ENCODE measurements around the gene EHBP1L1. TPM values are rescaled to one million over a fixed set of nuclear protein-coding genes. Genes with fewer than 3 reads are reported as not detected.
"Not testable (repeated sequence)": the region's sequence is repeated elsewhere in the genome, so short reads cannot be mapped to it uniquely, and the experiment has no call there.

EHBP1L1 gene
- total RNA-seq, 1 donor from 2014 or later, result 4.7 TPM

DNA sequence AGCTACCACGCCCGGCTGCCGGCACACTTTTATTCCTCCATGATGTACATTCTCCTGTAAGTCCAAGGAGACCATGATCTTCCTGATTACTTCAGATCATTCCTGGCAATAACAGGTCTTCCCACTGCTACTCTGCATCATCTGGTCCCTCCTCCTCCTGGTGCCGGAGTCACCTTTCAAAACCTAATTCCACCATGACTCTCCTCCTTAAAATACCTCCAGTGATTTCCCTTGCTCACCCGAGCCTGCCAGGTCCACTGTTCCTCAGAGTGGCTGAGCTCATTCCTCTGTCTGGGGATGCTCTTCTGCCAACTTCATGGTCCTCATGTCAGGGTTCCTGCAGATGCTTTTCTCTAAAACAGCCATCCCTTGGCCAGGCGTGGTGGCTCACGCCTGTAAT is 13.8 kb upstream of the EHBP1L1 start:
- no peak for TF ChIP-seq EZH2phosphoT487 (IDR thresholded peaks at IDR 0.05)
- TF ChIP-seq, protein P1, sequence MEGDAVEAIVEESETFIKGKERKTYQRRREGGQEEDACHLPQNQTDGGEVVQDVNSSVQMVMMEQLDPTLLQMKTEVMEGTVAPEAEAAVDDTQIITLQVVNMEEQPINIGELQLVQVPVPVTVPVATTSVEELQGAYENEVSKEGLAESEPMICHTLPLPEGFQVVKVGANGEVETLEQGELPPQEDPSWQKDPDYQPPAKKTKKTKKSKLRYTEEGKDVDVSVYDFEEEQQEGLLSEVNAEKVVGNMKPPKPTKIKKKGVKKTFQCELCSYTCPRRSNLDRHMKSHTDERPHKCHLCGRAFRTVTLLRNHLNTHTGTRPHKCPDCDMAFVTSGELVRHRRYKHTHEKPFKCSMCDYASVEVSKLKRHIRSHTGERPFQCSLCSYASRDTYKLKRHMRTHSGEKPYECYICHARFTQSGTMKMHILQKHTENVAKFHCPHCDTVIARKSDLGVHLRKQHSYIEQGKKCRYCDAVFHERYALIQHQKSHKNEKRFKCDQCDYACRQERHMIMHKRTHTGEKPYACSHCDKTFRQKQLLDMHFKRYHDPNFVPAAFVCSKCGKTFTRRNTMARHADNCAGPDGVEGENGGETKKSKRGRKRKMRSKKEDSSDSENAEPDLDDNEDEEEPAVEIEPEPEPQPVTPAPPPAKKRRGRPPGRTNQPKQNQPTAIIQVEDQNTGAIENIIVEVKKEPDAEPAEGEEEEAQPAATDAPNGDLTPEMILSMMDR (IDR thresholded peaks at IDR 0.05), result no peak
- TF ChIP-seq EZH2 (IDR thresholded peaks at IDR 0.05), result no peak
- Histone ChIP-seq H3K4me2 (no peak overlapping the region), H4K20me1 (ENCODE audit: low read depth) (no peaks in the 10 kb centered on the region), H3K4me3 (no peak overlapping the region), H3K4me1 (peaks cover 27% of the 10 kb centered on the region), H3K9me3 (ENCODE audit: low read depth) (no peaks in the 10 kb centered on the region), H3K36me3 (no peaks in the 10 kb centered on the region), H3F3A (ENCODE audit: low read depth) (peaks cover 39% of the 10 kb centered on the region), H3K79me2 (ENCODE audit: low read depth) (no peaks in the 10 kb centered on the region), H3K27ac (no peak overlapping the region), H2AFZ (replicated peaks) (no peak overlapping the region), H3K9ac (no peak overlapping the region), H3K27me3 (peaks cover 29% of the 10 kb centered on the region)
- peaks cover 10% of the 10 kb centered on the region for H3K27me3 Mint-ChIP-seq (ENCODE audit: insufficient read depth, low read depth)
- peaks cover 41% of the 10 kb centered on the region for H3K4me1 Mint-ChIP-seq
- peak overlapping the region; percentile 46 for H3K4me3 Mint-ChIP-seq
- H3K27ac Mint-ChIP-seq, result no peak overlapping the region
- no peaks in the 10 kb centered on the region for H3K36me3 Mint-ChIP-seq
- H3K9me3 Mint-ChIP-seq, result no peaks in the 10 kb centered on the region
- DNase-seq (ENCODE audit: low spot score), result no peak

DNA sequence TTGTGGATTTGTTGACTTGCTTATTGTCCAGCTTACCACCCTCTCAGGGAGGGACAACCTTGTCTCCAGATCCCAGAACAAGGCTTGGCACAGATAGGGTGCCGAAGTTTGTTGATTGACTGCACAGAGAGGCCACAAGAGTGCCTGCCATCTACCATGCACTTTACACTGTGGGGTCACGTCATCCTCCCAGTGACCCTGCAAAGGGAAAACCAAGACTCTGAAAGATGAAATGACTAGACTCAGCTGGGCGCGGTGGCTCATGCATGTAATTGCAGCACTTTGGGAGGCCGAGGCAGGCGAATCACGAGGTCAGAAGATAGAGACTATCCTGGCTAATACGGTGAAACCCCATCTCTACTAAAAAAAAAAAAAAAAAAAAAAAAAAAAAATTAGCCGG is 13.1 kb upstream of the EHBP1L1 start:
- Histone ChIP-seq H3K9ac (no peak overlapping the region), H3F3A (ENCODE audit: low read depth) (peaks cover 34% of the 10 kb centered on the region), H3K4me1 (peaks cover 22% of the 10 kb centered on the region), H3K27ac (no peak overlapping the region), H3K27me3 (peaks cover 21% of the 10 kb centered on the region), H3K9me3 (ENCODE audit: low read depth) (no peaks in the 10 kb centered on the region), H3K4me3 (no peak overlapping the region), H2AFZ (replicated peaks) (no peak overlapping the region), H3K4me2 (no peak overlapping the region), H3K79me2 (ENCODE audit: low read depth) (peaks cover 1% of the 10 kb centered on the region), H4K20me1 (ENCODE audit: low read depth) (no peaks in the 10 kb centered on the region), H3K36me3 (no peaks in the 10 kb centered on the region)
- Mint-ChIP-seq H3K4me1 (peaks cover 36% of the 10 kb centered on the region), H3K27me3 (ENCODE audit: insufficient read depth, low read depth) (peaks cover 7% of the 10 kb centered on the region), H3K4me3 (peak overlapping the region; percentile 46), H3K27ac (no peak overlapping the region), H3K36me3 (no peaks in the 10 kb centered on the region), H3K9me3 (no peaks in the 10 kb centered on the region)
- TF ChIP-seq EZH2phosphoT487 (IDR thresholded peaks at IDR 0.05) (no peak), EZH2 (IDR thresholded peaks at IDR 0.05) (no peak)
- TF ChIP-seq, protein P1 (IDR thresholded peaks at IDR 0.05), result no peak
- DNase-seq (ENCODE audit: low spot score), result no peak

DNA sequence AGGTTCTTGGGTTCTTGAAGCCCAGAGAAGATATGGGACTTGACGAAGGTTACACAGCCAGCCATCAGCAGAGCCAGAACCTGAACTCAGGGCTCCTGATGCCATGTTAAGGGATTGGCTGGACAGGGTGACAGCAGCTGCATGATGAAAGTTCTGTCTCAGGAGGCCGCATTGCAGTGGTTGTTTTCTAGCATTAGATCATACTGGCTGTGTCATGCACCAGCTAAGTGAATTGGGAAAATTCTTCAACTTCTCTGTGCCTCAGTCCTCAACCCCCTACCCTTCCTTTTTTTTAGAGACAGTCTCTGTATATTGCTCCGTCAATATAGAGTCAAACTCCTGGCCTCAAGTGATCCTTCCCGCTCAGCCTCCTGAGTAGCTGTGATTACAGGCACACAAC is 12.3 kb upstream of the EHBP1L1 start:
- Mint-ChIP-seq H3K27ac (no peak overlapping the region), H3K4me1 (peaks cover 41% of the 10 kb centered on the region), H3K9me3 (no peaks in the 10 kb centered on the region), H3K36me3 (peaks cover 3% of the 10 kb centered on the region), H3K27me3 (ENCODE audit: insufficient read depth, low read depth) (peaks cover 9% of the 10 kb centered on the region), H3K4me3 (no peak overlapping the region)
- no peak overlapping the region for H3K4me3 ChIP-seq
- no peaks in the 10 kb centered on the region for H3K9me3 ChIP-seq (ENCODE audit: low read depth)
- no peak overlapping the region for H2AFZ ChIP-seq (replicated peaks)
- TF ChIP-seq EZH2phosphoT487 (IDR thresholded peaks at IDR 0.05) (no peak), EZH2 (IDR thresholded peaks at IDR 0.05) (no peak)
- TF ChIP-seq, protein P1 (IDR thresholded peaks at IDR 0.05), result no peak
- H4K20me1 ChIP-seq (ENCODE audit: low read depth), result no peaks in the 10 kb centered on the region
- peaks cover 15% of the 10 kb centered on the region for H3K27me3 ChIP-seq
- no peak overlapping the region for H3K4me2 ChIP-seq
- no peaks in the 10 kb centered on the region for H3K36me3 ChIP-seq
- peaks cover 21% of the 10 kb centered on the region for H3K4me1 ChIP-seq
- H3K79me2 ChIP-seq (ENCODE audit: low read depth), result peaks cover 10% of the 10 kb centered on the region
- DNase-seq (ENCODE audit: low spot score), result no peak
- H3F3A ChIP-seq (ENCODE audit: low read depth), result peaks cover 36% of the 10 kb centered on the region
- H3K27ac ChIP-seq, result no peak overlapping the region
- H3K9ac ChIP-seq, result no peak overlapping the region

DNA sequence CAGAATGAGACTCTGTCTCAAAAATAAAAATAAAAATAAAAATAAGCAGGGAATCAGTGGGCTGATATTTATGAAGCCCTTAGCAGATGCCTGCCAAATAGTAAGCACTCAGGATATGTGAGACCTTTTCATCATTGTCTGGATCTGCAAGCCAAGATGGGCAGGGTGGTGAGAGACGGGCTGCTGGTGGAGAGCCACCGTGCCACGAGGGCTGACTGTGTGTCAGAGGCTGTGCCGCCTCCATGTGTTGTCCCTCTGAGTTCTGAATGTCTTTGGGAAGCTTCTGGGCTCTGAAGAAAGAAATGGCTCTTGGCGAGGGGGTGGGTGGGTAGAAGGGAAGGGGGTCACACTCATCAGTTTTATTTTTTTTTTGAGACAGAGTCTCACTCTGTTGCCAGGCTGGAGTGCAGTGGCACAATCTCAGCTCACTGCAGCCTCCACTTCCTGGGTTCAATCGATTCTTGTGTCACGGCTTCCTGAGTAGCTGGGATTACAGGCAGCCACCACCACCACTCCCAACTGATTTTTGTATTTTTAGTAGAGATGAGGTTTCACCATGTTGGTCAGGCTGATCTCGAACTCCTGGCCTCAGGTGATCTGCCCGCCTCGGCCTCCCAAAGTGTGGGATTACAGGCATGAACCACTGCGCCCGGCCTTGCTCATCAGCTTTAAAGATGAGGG is 10.8 kb upstream of the EHBP1L1 start:
- H4K20me1 ChIP-seq (ENCODE audit: low read depth); H3K27me3 ChIP-seq; H3K9ac ChIP-seq; H3K27me3 Mint-ChIP-seq (ENCODE audit: insufficient read depth, low read depth); H3K4me3 ChIP-seq; H3K27ac ChIP-seq; H3K9me3 Mint-ChIP-seq; H3K4me3 Mint-ChIP-seq; H3K36me3 ChIP-seq; H3K4me2 ChIP-seq; H3K9me3 ChIP-seq (ENCODE audit: low read depth); H3K36me3 Mint-ChIP-seq; DNase-seq (ENCODE audit: low spot score); H2AFZ ChIP-seq (replicated peaks): not testable (repeated sequence)
- H3F3A ChIP-seq (ENCODE audit: low read depth), result peaks cover 40% of the 10 kb centered on the region
- H3K4me1 ChIP-seq, result peaks cover 22% of the 10 kb centered on the region
- peaks cover 40% of the 10 kb centered on the region for H3K4me1 Mint-ChIP-seq
- peaks cover 17% of the 10 kb centered on the region for H3K79me2 ChIP-seq (ENCODE audit: low read depth)
- H3K27ac Mint-ChIP-seq, result peak overlapping the region; percentile 53

Measured in neural progenitor cell (in vitro differentiated cells).